ENCODE results near the gene SRA1. TPM values are rescaled to one million over a fixed set of nuclear protein-coding genes. Genes with fewer than 3 reads are reported as not detected.

Gene SRA1
- total RNA-seq, 2 donors from 2014 or later = 61.4 to 64.7 TPM

- DNase-seq (ENCODE audit: low spot score) (no peak), ATAC-seq (no peak)
- Mint-ChIP-seq H3K4me1 (ENCODE audit: low read depth in 2 of 2) (no peaks in the 10 kb centered on the region), H3K9me3 (no peaks in the 10 kb centered on the region), H3K4me3 (no peak overlapping the region), H3K27ac (no peak overlapping the region), H3K36me3 (peaks cover 12% of the 10 kb centered on the region), H3K27me3 (no peaks in the 10 kb centered on the region)
Observed at GRCh38 chr5:140509898-140510297, 47.4 kb downstream of the SRA1 start.

GRCh38 chr5:140502834-140503233 lies 54.4 kb downstream of the SRA1 start:
- Mint-ChIP-seq H3K36me3 (peaks cover 11% of the 10 kb centered on the region), H3K4me1 (ENCODE audit: low read depth in 2 of 2) (peaks cover 0 to 6% of the 10 kb centered on the region in 2 donors), H3K27ac (no peak overlapping the region), H3K9me3 (no peaks in the 10 kb centered on the region), H3K4me3 (no peak overlapping the region), H3K27me3 (no peaks in the 10 kb centered on the region)
- DNase-seq (ENCODE audit: low spot score) (no peak), ATAC-seq (peak in 1 of 2 donors; percentile 49)

Other genes starting within 250 kb of the SRA1 start
- gene HBEGF, start 210.9 kb downstream of the SRA1 start, total RNA-seq = 10 to 100 TPM; 56.0 to 63.0 TPM
- gene SLC4A9, start 197.3 kb downstream of the SRA1 start, total RNA-seq = not detected
- 100 to 1,000 TPM; 136 to 156 TPM for gene ANKHD1, start 155.6 kb downstream of the SRA1 start, total RNA-seq
- gene EIF4EBP3, start 9.8 kb downstream of the SRA1 start, total RNA-seq = 1 to 10 TPM; 7.0 to 8.6 TPM
- gene APBB3, start 7.1 kb upstream of the SRA1 start, total RNA-seq = 10 to 100 TPM; 12.8 to 25.8 TPM
- gene SLC35A4, start 7.4 kb upstream of the SRA1 start, total RNA-seq = 10 to 100 TPM; 73.8 to 97.3 TPM
- gene CD14, start 75.7 kb upstream of the SRA1 start, total RNA-seq = under 1 TPM; 0.92 to 1.00 TPM
- gene TMCO6, start 82.0 kb upstream of the SRA1 start, total RNA-seq = 10 to 100 TPM; 11.6 to 30.3 TPM
- gene NDUFA2, start 90.2 kb upstream of the SRA1 start, total RNA-seq = 10 to 100 TPM; 56.2 to 56.8 TPM
- 10 to 100 TPM; 78.9 to 93.2 TPM for gene IK, start 90.4 kb upstream of the SRA1 start, total RNA-seq
- gene WDR55, start 107.4 kb upstream of the SRA1 start, total RNA-seq = 10 to 100 TPM; 43.7 to 52.7 TPM
- 1 to 10 TPM; 3.3 to 7.8 TPM for gene DND1, start 116.1 kb upstream of the SRA1 start, total RNA-seq
- 100 to 1,000 TPM; 104 to 113 TPM for gene HARS1, start 133.9 kb upstream of the SRA1 start, total RNA-seq
- gene HARS2, start 134.0 kb upstream of the SRA1 start, total RNA-seq = 10 to 100 TPM; 28.2 to 33.9 TPM
- gene ZMAT2, start 143.0 kb upstream of the SRA1 start, total RNA-seq = 10 to 100 TPM; 57.0 to 62.1 TPM
- not detected for gene PCDHA1, start 228.7 kb upstream of the SRA1 start, total RNA-seq
- not detected for gene PCDHA2, start 237.4 kb upstream of the SRA1 start, total RNA-seq
- not detected for gene PCDHA3, start 243.6 kb upstream of the SRA1 start, total RNA-seq
- gene PCDHA4, start 249.6 kb upstream of the SRA1 start, total RNA-seq = not detected

Data from natural killer cell treated with Interleukin-12 subunit alpha and Interleukin-12 subunit beta and Interleukin-15 and Interleukin-18, amount 100 ng/mL, for 72 hours (primary cell).